Dedifferentiated amniotic fluid mesenchymal stem cell (primary cell): ENCODE results near the gene MEA1.

Experiments
- DNase-seq: peaks from one replicate; pipeline ENCODE4 v3.0.0-alpha.2; 2016; ENCODE audit errors: extremely low spot score

Gene MEA1

DNA sequence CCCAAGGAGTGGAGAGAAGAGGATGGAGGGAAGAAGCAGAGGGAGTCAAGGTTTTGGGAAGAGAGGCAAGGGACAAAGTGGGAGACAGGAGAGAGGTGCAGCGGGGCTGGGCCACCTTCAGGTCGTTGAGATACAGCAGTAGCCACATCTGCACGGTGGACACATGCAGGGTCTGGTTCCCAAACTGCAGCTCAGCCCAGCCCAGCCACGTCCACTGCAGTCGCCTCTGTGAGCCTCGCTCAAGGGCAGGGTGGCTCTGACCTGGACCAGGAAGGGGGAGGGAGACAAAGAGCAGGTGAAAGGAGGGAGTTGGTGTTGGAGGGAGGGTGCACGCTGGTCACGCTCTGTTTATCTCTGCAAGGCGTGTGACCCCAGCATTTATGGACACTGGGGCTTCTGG lies 25.0 kb upstream of the MEA1 start:
- DNase-seq = no peak

DNA sequence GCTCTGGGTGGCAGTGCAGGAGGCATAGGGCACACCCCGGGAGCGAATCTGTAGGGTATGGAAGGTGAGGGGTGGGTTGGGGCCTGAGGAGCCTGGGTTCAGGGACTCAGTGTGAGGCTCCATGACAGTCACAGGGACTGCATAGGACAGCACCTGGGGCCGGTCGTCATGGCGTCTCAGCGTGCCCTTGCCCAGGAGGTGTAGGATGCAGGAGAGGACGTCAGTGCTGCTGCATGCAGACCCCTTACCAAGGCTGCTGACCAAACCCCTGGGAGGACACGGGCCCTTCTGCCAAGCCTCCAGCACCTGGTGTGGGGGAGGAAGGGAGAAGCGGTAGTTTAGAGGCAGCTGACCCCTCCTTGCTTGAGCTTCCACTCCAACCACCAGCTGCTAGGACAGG lies 24.0 kb upstream of the MEA1 start:
- no peak for DNase-seq

DNA sequence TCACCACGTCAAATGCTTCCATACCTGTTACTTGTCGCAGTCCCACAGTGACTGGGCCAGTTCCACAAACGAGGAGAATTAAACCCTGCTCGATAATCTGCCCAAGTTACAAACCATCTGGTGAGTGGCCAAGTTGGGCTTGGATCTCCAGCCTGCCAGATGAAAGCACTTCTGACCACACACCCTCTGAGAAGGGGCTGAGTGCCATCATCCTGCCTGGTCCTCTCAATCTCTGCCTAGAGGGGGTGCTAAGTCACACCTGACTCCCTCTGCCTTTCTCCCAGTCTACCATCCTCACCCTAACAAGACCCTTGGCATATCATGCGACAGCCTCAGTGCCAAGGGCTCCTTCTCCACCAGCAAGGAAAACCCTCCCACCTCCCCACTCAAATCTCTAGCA lies 23.5 kb upstream of the MEA1 start:
- no peak for DNase-seq

DNA sequence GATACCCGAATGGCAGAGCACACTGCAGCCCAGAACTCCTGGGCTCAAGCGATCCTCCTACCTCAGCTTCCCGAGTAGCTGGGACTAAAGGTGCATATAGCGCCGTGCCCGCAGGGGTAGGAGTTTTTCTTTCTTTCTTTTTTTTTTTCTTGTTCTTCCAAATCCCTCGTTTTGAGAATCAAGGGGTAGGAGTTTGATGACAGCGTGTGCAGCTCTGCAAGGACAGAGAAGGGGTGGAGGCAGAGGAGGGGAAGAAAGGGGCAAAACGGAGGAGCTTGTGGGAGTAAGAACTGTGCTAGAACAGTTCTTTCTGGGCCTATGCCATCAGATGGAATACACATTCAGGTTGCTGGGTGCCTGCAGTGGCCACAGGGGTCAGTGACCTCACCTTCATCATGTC lies 23.0 kb upstream of the MEA1 start:
- no peak for DNase-seq

DNA sequence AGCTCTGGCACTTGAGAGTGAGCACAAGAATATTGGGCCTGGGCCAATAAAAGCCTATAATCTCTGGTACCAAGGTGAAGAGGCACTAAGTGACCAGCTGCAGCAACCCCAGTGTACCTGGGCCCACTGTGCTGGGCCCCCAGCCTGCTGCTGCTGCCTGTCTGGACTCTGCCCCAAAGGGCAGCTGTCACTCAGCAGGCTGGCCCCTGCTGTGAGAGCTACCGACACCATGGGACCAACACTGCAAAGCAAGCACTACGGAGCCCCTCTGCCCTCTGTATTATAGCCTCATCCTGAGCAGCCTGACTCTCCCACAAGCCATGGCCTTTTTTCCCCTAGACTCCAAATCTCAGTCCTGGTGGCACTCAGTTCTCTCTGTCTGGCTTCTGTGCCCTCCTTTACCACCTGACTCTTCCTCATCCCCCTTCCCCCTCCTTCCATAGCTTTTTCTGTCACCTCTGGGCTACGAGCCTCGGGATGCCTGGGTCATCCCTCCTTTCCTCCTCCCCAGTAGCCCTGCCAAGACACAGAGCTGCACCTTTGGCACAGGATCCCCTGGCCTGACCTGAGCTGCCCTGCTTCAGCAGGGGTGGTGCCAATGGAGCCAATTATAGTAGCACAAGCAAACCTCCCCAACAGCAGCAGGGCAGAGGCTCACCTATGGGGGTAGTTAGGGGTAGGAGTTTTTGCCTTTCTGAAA lies 21.9 kb upstream of the MEA1 start:
- no peak for DNase-seq

DNA sequence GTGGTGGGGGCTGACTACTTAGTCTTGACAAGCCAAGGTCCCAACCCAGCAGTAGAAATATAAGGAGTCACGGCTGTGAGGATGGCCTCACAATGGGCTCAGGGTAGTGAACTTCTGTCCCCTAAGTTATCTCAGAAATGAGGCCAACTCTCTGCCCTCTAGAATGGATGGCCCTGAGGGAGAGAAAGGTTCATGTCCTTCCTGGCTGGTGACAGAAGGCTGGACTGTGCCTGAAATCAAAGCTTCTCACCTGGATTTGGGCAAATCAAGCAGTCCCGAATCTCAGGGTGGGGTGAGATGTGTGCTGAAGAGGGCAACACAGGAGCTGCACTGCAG lies 20.4 kb upstream of the MEA1 start:
- no peak for DNase-seq

DNA sequence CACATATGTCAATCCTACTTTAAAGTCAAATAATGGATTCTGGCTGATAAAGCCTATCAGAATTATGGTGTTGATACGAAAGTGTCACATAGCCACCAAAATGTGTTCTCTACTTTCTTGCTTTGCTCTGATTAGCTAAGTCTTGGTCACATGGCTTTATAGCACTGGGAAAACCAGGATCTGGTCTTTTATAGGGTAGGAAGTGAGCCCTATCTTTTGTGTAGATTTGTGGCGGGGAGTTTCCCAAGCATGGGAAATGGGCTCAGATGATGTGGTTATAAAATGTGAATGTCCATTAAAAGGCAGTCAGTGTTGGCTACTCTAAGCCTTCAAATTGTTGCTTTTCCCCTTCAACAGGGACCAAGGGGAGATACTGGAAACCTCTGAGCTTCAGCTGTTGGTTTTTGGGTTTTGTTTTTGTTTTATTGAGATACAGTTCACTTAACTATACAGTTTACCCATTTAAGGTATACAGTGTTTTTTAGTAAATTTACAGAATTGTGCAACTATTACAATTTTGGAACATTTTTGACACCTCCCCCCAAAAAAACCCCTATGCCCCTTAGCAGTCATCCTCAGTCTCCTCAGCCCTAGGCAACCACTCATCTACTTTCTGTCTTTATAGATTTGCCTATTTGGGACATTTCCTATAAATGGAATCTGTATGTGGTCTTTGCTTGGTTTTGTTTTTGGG lies 19.9 kb upstream of the MEA1 start:
- no peak for DNase-seq

DNA sequence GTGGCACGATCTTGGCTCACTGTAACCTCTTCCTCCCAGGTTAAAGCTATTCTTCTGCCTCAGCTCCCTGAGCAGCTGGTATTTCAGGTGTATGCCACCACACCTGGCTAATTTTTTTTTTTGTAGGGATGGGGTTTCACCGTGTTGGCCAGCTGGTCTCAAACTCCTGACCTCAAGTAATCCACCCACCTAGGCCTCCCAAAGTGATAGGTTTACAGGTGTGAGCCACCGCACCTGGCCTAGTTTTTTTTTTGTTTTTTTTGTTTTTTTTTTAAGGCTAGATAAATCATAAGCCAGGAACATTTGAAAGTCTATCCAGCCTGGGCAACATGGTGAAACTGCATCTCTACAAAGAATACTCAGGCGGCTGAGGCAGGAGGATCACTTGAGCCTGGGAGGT lies 18.6 kb upstream of the MEA1 start:
- DNase-seq = no peak

DNA sequence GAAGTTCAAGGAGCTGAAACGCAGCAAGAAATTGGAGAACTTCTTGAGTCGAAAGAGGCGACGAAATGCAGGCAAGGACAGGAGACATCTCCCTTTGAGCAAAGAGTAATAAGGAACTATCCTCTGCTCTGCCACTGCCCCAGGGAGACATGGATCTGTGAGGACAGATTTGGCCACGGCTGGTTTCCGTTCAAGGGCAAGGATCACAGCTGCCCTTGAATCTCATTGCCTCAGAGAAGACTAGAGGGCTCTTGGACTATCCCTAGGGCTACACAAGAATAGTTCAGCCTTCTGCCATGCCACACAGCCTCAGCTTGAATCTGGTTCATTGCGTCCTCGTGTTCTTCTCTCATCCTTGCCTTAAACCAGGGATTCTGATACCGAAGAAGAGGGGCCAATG lies 15.4 kb upstream of the MEA1 start:
- DNase-seq = no peak

DNA sequence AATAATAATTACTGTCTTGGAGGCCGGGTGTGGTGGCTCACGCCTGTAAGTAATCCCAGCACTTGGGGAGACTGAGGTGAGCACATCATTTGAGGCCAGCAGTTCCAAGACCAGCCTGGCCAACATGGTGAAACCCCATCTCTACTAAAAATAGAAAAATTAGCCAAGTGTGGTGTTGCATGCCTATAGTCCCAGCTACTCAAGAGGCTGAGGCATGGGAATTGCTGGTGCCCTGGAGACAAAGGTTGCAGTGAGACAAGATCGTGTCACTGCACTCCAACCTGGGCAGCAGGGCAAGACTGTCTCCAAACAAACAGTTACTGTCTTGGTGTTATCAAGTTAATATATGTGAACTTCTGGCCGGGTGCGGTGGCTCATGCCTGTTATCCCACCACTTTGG lies 12.6 kb upstream of the MEA1 start:
- no peak for DNase-seq

DNA sequence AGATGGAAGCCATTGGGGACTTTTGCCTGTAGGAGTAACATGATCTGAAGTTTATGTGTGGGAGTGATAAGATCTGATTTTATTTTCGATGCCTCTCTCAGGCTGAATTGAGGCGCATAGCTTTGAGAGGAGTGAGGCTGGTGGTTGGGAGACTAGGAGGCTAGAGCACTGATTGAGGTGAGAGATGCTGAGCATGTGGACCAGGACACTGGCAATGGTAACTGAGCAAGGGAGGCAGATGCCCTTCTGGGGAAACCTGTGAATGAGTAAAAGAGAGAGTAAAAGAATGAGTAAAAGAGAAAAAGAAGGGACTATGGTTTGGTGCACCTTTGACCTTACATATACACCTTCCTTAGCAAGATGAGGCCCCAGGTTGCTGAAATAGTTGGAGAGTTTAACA lies 10.7 kb upstream of the MEA1 start:
- DNase-seq = no peak

DNA sequence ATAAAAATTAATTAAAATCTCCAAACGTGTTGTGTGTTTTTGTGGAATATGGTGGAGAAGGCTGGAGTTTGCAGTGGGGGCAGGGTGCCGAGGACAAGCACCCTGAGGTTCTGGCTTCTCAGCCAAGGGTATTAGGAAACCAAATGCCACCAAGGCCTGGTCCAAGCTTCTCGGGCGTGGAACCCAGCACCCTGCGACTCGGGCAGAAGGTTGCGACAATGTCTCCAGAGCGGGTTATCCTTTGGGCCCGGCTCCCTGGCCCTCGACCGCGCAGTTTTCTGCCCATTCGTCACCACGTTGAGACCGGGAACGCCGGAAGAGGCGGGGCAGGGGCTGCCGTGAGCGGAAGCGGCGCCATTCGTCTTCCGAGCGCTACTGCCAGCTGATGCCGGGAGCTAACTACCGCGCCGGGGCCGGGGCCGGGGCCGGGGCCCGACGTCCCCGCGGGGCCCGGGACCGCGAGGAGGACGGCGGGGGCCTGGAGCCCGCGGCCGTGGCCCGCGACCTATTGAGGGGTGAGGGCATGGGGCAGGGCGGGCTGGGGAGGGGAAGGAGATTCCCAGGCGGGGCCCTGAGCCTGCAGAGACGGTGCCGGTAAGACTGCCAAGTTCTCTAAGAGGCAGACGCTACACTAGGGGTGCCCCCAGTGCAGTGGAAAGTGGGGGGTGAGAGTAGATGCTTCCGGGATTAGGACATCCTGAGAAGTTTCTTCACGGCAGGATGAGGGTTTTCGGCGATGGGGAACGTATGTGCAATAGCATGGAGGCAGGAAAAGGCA lies 7.7 kb upstream of the MEA1 start, which contains the start of gene RRP36:
Gene RRP36 (plus strand): TSS at position 354 of the 778 bp plus-strand sequence. CDS start 32 bp downstream, at position 386.
- peak; percentile 68 for DNase-seq

DNA sequence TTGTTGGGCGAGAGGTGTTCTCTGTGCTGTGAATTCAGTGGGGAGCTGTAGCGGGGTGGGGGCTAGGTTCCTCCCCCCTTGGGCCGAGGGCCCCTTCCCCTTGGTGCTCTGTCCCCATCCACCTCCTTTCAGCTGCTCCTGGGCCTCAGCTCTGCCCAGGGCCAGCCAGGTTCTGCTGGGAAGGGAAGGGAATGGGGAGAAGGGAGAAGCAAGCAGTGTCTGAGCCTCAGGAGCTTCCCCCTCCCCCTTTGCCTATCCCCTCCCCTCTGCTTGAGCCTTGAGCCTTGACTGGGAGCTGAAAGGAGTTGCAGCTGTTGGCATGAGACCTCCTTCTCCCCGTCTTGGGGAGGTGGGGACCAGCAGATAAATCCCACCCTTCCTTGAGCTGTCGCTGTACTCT lies 7.1 kb upstream of the MEA1 start:
- no peak for DNase-seq

DNA sequence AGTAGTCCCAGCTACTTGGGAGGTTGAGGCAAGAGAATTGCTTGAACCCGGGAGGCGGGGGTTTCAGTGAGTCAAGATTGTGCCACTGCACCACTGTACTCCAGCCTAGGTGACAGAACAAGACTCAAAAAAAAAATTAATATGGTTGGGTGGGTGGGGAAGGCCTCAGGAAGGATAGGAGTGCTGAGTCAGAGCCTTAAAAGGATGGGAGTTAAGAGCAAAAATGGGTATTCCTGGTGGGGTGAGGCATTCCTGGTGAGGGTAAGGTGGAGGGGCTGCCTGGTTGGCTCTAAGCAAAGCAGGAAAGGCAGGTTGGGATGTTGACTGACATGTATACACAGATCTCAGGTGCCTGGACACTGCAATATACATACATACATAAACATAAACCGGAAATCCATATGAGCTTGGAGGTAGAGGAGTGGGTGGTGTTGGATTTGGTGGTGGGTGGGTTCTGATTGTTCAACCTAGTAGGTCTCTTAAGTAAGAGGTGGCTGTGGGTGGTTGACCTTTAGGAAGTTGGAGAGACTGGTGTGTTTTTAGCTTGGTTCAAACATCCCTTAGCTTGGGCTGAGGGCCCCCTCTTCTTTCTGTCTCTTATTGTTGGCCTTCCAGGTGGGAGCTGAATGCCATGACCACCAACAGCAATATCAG lies 6.4 kb upstream of the MEA1 start:
- DNase-seq = no peak

DNA sequence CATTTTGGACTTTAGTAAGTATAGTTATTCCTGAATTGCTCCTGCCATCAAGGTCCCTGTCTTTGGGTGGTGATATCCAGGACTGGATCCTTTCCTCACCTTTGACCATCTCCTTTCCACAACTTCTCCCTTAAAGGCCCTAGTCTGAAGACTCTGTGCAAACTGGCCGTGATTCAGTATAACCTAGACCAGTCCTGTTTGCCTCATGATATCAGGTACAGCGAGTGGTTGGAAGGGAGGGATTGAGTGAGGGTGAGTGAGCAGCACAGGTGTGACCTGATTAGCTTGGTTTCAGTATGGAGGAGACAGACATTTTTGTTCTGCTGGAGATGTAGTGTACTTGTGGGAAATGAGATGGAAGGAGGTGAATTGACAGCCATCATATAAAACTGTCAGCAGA lies 5.4 kb upstream of the MEA1 start:
- DNase-seq = no peak

DNA sequence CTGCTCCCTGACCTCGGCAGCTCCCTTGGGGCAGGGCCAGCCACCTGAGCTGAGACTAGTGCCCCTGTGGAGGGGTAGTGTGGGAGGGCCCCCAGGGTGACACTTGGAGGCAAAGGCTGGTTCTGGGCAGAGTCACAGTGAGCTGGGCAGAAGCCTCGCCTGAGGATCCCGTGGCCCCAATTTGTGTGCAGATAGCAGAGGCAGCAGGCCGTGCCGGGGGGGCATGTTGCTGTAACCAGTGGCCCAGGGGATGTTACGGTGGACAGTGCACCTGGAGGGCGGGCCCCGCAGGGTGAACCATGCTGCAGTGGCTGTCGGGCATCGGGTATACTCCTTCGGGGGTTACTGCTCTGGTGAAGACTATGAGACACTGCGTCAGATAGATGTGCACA lies 3.2 kb upstream of the MEA1 start:
- DNase-seq = no peak

DNA sequence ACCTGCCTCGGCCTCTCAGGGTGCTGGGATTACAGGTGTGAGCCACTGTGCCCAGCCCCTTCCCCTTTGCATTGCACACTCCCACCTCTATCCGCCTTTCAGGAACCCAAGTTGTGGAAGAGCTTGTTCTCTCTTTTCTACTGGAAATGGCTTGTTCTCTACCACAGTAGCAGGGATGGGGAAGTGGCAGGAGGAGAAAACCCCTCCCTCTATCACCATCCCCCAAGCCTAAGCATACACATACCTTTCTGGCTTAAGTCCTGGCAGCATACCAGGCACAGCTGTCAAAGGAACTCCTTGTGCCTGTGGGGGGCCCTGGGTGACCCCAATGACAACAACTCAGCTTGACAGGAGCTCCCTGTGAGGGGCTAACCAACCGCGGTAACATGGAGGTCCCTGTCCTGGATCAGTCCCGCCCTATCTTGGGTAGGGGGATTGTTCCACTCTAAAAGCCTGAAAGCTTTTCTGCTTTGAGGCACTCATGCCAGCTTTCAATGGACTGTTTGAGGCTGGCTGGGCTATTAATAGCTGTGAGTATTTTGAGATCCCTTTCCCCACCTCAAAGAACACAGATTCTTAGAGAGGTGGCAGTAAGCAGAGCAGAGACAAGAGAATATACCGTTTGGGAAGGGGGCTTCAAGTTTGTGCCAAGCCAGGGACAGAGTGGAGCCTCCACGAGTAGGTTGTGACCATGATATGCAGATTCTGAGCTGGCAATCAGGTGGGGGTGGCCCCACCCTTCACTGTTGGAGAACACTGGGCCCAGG lies 2.6 kb upstream of the MEA1 start:
- DNase-seq = no peak

DNA sequence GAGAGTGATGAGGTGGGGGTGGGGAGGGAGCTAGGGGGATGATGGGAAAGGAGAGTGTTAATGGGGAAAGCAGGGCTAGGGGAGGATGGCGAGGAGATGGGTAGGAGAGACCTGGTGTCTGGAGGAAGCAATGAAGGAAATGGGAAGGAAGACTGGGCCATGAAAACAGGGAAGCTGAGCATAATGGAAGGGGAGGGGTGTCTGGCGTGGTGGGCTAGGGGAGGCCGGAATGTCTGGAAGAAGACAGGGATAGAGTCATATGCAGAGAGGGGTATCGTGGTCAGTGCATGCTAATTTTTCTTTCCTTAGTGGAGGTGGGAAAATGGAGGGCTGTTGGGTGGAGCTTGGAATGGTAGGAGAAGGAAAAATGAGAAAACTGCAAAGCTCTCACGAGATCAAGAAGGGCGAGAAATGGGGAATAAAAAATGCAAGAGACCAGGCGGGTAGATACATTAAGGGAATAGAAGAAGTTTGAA lies 726 bp upstream of the MEA1 start:
- peak; percentile 47 for DNase-seq

DNA sequence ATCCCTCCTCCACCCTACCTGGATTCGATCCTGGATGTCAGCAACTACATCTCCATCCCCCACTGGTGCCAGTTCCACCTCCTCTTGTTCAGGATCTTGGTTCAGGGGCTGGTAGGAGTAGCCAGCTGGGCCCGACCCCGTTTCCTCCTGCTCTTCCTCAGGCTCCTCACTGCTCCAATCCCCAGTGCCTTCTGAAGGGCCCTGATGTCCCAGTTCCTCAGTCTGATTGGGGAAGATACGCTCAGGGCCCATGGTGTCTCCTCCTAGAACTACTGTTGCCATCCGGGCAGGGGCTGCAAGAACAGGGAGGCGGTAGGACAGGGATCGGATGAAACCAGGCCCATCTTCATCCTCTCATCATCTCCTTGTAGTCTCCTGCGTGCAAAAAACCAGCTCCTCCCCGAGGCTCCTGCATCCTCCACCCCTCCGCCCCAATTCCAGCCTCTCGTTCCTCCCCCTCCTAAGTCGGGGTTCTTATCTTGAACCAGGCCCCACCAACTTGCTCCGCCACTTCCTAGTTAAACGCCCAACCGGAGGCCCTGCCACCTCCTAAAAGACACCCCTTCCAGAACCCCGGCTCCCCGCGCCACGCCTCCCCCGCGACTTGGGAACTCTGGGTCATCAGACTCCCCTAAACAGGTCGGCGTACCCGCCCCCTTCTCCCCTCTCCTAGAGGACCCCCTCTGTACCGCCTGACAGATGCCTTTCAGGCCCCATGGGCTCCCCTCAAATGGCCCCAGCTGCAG lies 476 bp downstream of the MEA1 start:
- no peak for DNase-seq

DNA sequence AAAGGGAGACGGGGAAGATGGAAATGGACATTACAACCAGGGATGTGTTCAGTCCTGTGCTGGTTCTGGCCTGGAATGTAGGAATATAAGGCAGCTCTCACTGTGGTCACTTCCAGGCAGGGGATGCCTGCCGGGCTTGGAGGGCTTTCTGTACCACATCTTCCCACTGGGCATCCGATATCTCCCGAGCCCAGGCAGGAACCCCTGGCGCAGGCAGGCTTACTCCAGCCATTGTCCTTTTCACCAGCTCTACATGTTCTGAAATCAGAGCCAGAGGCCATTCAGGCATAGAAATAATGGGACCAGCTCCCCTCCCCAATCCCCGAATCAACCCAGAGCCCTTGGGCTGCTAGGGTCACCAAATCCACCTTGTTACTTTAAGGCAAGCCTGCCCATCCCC lies 1.4 kb downstream of the MEA1 start:
- DNase-seq = no peak

DNA sequence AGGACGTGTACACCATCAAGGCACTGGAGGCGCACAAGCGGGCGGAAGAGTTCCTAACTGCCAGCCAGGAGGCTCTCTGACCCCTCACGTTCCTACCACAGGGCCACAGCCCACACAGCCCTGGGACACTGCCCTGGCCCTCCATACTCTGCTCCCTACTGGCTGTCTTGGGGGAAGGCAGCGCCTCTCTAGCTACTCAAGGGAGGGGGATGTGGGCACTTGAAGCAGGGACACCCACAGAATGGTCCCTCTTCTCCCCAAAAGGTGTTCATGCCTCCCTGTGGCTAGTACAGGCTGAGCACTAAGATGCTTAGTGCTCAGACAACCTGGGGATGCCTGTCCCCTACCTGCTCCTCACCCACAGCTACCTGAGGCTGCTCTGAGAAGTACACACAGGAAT lies 2.5 kb downstream of the MEA1 start:
- no peak for DNase-seq
